Measurements from ENCODE around the gene ANKS1A.

Gene ANKS1A

DNA sequence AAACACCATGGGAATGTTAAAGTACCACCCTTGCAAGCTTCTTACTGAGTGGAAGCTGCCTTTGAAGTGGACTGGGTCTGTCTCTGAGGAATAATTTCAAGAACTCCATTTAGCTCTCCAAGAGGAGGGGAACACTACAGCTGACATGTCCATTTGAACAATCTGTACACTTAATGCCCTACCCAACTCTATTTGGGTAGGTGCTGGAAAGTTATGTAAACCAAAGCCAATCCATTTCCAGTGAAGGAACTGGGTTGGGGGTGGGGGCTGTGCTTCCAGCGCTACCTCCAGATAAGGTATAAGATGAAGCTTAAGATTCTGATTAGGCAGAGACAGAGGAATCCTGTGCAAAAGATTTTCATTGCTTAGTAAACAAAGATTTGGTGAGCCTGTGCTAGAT, 130.1 kb downstream of the ANKS1A start:
- no peak for DNase-seq (ENCODE audit: low read depth, low spot score)

DNA sequence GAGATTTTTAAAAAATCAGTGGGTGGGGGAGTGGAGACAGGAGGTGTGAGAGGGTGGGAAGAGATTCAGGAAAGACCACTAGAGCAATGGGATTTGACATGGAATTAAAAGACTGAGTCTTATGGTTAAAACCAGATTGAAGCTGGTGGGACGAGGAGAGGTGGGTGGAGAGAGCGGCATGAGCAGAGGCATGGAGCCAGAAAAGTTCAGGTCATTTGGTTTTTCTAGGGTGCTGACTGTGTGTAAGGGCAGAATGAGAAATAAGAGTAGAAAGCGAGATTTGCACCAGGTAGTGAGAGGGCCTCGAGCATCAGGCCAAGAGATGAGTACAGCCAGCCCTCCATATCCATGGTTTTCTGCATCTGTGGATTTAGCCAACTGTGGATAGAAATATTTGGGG, 130.8 kb downstream of the ANKS1A start:
- DNase-seq (ENCODE audit: low read depth, low spot score) = no peak

DNA sequence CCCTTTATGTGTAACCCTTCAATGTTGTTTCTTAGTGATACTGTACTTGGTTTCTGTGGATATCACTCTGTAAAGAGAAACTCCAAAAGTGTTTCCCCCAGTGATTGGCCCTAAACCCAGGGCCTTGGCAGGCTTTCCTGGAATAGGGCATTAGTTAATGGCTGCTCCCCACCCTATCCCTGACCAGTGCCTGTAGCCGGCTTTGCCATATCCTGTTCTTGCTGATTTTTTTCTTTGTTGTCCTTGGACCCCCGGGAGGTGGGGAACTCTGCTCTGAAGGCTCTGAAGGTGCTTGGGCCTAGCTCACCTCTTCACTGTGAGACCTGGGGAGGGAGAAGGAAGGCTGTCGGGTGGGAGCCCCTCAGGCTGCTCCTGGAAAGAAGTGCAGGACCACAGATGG, 131.9 kb downstream of the ANKS1A start:
- DNase-seq (ENCODE audit: low read depth, low spot score) = no peak

DNA sequence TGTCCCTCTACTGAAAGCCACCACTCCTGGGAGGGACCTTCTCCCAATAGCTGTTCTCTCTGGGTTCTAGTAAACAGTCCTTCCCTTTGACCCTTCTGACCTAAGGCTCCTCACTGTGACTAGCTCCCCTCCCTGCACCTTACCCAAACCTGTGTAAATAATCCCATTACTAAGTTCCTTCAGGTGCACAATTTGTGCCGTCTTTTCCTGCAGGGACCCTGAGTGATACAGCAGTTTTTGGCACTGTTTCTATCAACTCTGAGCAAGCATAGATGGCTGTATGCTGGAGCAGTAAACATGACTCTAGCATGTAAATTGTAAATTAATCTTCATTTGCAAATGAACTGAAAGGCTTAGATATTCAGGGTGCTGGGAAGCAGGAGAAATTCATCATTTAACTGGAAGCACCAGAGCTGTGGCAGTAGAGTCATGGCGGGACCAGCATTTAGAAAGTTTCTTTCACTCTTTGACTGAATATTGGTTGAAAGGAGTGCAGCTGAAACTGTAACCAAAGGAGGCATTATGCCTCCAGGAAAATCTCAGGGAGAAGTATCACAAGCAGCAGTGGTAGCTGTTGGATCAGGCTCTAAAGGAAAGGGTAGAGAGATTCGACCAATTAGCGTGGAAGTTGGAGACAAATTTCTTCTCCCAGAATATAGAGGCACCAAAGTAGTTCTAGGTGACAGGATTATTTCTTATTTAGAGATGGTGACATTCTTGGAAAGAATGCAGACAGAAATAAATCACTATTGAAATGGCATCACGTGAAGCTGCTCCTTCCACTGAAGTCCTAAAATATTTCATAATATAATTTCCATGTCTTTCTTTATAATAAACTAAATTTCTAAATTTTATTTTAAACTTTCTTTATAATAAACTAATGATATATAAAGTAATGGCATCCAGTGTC, 134.3 kb downstream of the ANKS1A start:
- no peak for DNase-seq (ENCODE audit: low read depth, low spot score)

- no peak for DNase-seq (ENCODE audit: low read depth, low spot score)
These were observed 135.5 kb downstream of the ANKS1A start for GRCh38 chr6:35024551-35025054.

- DNase-seq (ENCODE audit: low read depth, low spot score) = no peak
These were observed 136.5 kb downstream of the ANKS1A start for GRCh38 chr6:35025232-35026188.

DNA sequence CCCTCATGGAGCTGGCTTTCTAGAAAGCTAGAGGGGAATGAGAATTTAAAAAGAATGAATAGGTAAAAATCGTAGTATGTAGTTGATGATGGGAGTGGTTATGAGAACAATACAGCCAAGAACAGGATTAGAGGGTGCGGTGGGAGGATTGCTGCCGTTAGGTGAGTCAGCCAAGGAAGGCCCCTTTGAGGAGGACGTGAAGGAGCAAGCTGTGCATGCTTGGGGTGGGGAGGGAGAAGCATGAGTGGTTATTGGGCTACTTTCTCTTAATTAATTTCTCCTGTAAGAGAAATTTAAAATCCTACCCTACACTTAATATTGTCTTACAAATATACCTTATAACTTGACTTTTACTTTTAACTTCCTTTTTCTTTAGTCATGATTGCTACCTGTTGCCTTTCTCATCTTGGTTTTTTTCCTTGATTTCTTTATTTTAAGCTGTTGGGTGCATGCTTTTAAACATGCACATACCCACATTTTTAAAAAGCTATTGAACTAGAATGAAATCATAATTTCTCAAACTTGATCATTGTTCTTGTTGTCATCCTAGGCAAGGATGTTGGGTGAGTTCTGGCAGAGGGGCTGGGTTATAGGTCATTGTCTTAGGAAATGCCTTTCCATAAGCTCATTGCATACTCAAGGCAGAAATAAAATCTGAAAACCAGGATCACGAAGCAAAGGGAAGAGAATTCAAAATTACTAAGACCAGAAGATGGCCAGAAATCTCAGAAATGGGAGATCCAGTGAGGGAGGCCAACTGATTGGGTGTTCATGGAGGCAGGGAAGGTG, 137.6 kb downstream of the ANKS1A start:
- DNase-seq (ENCODE audit: low read depth, low spot score) = no peak

- no peak for DNase-seq (ENCODE audit: low read depth, low spot score)
These were observed 138.8 kb downstream of the ANKS1A start for GRCh38 chr6:35027807-35028206.

- DNase-seq (ENCODE audit: low read depth, low spot score) = no peak
These were observed 140.0 kb downstream of the ANKS1A start for GRCh38 chr6:35028781-35029769.

GRCh38 chr6:35030099-35030498, 141.0 kb downstream of the ANKS1A start:
- no peak for DNase-seq (ENCODE audit: low read depth, low spot score)

DNA sequence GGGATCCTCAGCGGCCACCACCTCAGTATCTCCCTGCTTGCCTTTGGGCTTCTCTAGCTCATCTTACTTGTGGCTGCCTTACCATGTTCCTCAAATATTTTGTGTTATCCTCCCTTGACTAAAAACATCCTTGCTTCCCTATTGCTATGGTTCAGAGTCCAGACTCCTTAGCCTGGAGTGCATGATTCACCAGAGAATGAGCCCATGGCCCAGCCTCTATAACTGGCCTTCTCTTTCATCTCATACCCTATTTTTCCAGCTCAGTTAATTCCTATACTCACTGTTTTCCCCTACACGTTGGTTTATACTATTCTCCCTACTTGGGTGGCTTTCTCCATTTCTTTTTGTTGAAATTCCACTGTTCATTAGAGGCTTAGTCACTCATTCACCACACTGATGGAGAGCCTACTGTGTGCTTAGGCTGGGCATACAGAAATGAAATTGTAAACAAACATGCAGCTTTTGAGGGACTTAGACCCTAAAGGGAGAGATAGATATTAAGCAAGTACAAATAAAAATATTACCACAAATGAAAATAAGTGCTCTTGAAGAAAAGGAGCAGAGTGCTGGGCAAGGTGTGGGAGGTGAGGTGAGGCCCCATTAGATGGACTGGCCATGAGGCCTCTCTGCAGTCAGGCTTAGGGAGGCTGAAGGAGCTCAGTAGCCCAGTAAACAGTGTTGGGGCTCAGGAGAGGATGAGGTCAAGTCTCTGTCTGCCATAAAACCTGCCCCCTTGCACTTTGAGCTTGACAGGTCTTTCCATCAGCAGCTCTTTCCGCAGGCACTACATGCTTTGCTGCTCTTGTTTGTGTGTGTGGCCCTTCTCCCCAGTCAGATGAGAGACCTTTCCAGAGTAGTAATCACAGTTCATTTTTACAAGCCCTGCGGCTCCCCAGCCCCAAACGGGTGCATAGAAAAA, 142.8 kb downstream of the ANKS1A start:
- no peak for DNase-seq (ENCODE audit: low read depth, low spot score)

DNA sequence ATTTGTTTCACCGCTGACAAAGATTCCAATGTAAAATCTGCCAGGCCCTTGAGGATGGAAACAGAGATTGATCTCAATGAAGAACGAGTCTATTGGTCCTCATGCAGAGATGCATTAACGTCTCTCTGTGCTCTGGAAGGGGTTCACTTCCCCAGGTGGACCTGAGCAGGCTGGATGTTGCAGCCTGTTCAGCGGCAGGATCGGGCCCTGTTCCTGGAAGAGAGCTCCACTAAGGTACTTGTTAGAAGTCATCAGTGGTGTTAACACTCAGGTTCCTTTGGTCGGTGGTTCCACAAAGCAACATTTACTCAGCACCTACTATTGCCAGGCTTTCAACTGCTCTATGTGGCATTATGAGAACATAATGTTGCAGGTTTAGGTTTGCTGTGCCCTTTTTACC, 144.6 kb downstream of the ANKS1A start:
- DNase-seq (ENCODE audit: low read depth, low spot score) = no peak

- no peak for DNase-seq (ENCODE audit: low read depth, low spot score)
These were observed 145.5 kb downstream of the ANKS1A start for GRCh38 chr6:35034411-35035191.

GRCh38 chr6:35035481-35036030, 146.5 kb downstream of the ANKS1A start:
- no peak for DNase-seq (ENCODE audit: low read depth, low spot score)

DNA sequence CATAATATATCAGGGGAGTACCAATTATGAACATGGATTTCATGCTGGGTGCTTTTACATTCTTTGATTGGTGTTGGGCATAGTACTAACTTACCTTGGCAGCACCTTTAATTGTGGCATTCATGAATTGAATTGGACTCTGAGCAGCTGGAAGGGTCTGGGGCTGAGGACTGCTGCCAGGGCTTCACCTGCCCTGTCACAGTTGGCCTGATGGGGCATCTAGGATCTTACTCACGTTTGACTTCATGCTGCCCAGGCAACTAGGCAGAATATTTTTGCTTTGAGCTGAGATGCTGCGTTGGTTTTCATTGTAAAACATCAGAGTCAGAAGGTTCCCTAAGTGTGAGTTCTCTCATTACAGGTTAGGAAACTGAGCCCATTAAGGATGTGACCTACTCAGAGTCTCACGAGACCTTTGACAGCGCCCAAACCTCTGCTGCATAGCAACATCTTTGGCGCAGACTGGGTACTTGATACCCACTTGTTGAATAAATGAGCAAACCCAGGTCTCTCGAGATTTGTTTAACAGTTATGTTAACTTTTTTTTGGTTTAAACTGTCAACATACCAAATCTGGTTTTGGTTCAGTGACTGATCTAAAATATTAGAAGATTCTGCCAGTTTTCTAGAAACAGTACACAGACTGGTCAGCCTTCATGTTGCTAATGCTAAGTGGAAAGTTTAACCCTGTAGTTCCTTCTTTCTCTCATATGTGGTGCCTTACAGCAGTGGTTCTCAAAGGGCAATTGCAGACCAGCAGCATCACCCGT, 147.2 kb downstream of the ANKS1A start:
- DNase-seq (ENCODE audit: low read depth, low spot score) = no peak

GRCh38 chr6:35036828-35037663, 148.0 kb downstream of the ANKS1A start:
- no peak for DNase-seq (ENCODE audit: low read depth, low spot score)

Measured in activated CD4-positive, CD25-positive, alpha-beta regulatory T cell treated with anti-CD3 and anti-CD28 coated beads, Interleukin-2, amount 50 U/mL, for 16 hours (primary cell).